Fibroblast of skin of right quadriceps (primary cell): ENCODE data around the gene AKIRIN2.

ENCODE experiments used
- DNase-seq: peaks from one replicate; pipeline ENCODE4 v3.0.0-alpha.2; 2013

Gene AKIRIN2

DNA sequence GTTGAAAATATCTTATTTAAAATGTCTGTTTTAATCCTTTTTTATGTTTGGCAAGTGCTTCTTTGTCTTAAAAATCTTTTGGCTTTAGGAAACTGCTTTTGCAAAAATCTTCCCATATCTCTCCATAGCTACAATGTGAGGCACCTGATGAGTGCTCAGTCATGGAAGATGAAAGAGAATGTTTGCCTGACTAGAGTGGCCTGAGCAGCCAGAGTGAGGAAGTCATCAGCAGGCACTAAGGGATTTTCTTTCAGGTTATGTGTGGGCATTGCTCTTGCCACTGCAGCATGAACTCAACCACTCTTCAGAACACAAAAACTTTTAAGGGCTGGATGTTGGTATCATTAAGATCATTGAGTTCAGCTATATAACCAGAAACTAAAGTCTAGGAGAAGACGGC, 47.9 kb downstream of the AKIRIN2 start:
- DNase-seq, result no peak

DNA sequence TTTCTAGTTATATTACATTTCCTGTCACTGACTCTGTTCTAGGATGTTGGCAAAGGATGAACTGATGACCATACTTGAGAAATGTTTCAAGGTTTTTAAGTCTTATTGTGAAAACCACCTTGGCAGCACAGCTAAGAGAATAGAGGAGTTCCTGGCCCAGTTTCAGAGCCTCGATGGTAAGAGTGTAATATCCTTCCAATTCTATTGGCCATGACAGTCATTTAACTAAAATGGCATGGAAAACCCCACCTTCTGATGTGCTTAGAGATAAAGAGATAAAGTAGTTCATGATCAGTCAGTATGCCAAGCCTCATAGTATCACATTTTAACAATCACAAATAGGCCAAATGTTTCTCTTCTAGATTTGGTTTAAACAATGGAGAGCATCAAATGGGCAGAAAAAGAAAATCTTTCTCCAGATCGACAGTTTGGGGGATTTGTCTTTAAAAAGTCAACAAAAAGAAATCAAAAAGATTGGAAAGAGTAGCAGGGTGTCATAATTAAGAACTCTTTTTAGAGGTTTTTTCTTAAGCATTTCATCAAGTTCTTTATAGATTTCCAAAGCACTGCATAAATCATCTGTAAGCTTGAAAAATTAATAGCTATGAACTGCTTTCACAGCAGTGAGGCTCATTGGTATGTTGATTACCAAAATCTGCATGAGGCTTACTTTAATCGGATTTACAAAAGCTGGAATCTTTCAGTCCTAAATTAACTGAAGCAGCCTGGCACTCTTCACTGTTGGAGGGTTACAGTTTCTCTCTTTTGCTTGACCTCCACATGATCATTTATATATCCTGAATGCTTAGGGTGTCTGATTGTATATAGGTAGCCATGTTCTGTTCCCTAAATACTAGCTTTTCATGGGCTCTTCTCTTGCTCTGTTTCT, 48.7 kb downstream of the AKIRIN2 start:
- no peak for DNase-seq

DNA sequence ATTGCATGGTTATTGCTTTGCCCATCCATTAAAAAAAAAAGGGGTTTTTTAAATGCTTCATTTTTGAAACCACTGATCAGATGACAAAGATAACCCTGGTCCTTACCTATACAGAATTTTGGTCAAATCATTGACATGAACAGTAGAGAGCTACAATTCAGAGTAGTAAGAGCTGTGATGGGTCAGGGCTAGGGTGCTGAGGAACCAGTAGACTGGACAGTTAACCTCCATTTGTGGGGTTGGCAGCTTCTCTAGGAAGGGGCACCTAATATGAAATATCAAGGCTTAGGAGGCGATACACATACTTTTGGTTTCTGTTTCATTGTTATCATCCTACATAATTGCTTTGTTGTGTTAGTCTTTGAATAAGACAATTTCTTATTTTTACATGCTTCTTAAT, 57.0 kb downstream of the AKIRIN2 start:
- DNase-seq, result no peak

DNA sequence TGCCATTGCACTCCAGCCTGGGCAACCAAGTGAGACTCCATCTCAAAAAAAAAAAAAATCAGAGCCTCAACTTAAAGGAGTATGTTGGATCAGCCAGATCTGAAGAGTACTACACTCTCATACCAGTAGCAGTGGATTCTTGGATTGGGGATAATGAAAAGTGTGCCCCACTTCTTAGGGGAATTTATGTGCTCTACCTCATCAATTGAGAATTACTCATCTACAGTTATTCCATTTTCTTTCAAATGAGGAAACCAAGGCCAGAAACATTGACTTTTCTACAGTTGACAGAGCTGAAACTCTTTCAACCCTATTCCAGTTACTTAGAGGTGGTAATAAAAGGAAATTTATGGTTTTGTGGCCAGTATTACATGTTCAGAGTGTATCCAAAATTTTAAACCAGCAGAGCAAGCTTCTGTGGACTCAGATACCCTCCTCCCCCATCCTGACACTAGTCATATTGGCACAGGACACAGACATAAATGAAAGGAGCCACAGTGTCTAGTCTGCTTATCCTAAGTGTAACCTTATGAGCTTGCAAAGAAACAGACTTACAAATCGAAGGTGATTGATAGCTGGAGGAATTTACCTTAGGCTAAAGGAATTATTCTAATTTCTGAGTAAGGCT, 60.9 kb downstream of the AKIRIN2 start:
- DNase-seq, result peak; percentile 37

DNA sequence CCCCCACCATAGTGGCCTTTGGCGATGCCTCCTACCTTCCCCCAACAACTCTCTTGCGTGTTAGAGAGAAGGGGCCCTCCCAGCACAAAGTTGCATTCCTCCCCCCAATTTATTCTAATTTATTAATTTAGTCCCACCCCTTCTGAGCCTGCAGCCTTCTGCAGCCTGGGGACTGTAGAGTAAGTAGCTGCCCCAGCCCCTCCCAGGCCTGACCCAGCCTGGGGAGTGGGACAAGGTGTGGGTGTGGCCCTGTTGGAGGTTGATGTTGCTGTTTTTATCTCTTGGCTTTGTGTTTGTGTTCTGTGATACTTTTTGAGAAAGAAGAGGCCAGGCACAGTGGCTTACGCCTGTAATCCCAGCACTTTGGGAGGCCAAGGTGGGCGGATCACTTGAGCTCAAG, 62.7 kb downstream of the AKIRIN2 start:
- no peak for DNase-seq

DNA sequence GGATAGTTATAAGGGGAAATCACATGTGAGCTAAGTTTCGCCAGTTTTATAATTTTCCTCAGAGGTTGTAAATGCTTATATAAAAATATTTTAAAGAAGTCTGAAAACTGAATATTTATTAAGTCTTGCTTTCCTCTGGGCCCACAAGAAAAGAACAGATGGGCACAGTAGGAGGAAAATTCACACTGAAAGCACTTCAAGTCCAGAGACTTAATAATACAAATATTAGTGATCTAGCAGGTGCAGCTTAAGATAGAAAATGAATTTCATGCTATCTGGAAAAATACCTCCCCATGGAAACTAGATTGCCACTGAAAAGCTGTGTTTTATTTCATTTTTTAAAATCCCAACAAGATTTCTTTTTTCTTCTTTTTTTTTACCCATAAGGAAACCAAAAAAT, 64.9 kb downstream of the AKIRIN2 start:
- no peak for DNase-seq

DNA sequence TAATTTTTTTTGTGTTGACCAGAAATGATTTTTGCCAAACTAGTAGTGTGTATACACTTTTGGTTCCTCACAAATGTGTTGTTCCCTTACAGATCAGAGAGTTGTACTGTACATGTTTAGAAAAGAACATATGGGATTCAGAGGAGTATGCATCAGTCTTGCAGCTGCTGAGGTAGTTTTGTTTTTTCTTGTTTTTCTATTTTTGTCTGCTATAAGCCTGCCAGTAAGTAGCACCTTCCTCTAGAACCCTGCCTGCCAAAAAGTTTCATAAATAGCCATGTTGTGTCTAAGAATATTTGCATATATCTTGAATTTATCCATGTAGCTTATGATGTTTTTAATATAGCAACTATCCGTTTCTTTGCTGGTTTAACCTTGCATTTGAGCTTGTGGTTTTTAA, 65.7 kb downstream of the AKIRIN2 start:
- DNase-seq, result no peak

DNA sequence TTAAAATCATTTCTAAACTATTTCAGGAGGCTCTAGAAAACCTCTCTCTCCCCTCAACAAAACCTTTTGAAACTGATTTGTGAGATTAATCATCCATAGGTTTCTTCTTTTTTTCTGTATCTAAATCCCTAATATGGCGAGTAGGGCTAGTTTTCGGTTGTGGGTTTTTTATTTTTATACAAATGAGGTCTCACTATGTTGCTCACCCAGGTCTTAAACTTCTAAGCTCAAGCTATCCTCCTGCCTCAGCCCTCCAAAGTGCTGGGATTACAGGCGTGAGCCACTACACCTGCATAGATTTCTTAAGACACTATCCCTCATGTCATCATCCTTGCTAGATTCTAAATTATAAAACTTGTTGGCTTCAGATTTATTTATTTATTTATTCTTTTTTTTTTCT, 68.2 kb downstream of the AKIRIN2 start:
- DNase-seq, result no peak

DNA sequence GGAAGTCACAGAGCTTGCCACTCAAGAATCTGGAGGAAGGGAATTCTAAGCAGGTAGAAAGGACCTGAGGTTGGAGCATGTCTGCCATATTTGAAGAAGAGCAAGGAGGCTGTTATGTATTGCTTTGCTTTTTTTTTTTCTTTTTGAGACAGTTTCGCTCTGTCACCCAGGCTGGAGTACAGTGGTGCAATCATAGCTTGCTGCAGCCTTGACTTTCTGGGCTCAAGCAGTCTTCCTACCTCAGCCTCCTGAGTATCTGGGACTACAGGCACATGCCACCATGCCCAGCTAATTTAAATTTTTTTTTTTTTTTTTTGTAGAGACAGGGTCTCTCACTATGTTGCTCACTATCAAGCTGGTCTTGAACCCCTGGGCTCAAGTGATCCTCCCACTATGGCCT, 71.3 kb downstream of the AKIRIN2 start:
- DNase-seq, result no peak

DNA sequence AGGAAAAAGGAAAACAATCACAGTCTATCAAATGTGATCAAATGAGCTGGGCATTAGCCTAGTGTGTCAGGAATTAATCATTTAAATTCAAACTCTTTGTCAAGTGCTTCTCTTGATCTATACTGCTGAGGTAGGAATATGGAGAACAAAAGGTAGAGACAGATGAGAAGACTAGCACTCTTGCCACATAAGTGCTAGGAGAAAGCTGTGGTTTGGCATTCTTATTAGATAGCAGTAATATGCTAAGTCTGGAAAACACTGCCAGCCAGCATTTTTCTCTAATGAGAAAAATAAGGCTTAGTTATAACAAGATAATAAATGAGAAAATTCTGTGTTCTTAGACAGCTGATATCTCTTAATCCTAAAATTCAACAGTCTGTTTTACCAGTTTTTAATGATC, 73.2 kb downstream of the AKIRIN2 start:
- peak; percentile 14 for DNase-seq

DNA sequence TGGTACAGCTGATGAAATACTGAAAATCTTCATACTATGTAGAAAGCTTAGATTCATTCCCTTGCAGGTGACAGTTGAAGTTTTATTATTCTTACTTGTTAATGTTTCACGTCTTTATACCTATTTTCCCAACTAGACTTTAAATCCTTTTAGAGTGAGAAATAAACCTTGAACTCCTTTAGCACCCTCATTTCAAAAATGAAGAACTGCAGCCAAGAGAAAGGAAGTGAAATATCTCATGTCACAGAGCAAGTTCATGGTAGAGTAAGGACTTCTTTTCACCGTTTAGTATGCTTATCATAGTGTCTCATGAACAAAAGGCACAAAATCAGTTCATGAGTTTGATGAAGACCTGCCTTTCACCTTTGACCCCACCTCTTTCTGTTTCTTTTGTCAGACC, 73.6 kb downstream of the AKIRIN2 start:
- DNase-seq, result no peak
